Uterus (tissue), 2 donors: ENCODE results near the gene NUTM2A.
"Not testable (repeated sequence)": the region's sequence is repeated elsewhere in the genome, so short reads cannot be mapped to it uniquely, and the experiment has no call there.

ENCODE experiments used
- POLR2A ChIP-seq, 2 donors: fragments of 450-650 bp; IDR thresholded peaks; one replicate each; pipeline ENCODE4 v1.6.1; 2016; ENCODE audit warnings: antibody characterized with exemption in 2 of 2, mild to moderate bottlenecking in 1 of 2, moderate library complexity in 1 of 2
- TF ChIP-seq, protein P1 (sequence below), 4 experiments: fragments of 200-600 bp in 2 of 4; fragments of 450-650 bp in 2 of 4; sonication (generic) in 2 of 4; IDR thresholded peaks; one replicate each; pipeline ENCODE4 v1.5.1; 2016 to 2019; ENCODE audit warnings: antibody characterized with exemption in 4 of 4, mild to moderate bottlenecking in 2 of 4, moderate library complexity in 1 of 4

DNA sequence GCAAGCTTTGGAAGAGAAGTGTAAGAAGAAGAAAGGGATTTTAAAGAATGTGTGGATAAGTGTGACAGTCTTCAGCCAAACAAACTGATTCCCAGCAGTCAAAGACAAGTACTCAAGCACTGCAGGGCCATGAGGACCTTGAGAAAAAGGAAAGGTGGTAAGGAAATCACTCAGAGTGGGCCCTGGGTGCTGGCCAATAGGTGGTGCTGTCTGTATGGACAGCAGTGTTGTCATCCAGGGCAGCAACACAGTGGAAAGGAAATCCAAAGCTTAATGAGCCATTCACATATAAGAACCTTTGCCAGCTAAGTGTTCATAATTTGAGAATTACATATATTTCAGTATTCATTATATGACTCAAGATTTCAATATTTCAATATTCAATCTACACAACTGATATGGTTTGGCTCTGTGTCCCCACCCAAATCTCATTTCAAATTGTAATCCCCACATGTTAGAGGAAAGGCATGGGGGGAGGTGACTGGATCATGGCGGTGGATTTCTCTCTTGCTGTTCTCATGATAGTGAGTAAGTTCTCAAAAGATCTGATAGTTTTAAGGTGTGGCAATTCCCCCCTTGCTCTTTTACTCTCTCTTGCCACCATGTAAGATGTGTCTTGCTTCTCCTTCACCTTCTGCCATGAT lies 55.6 kb downstream of the NUTM2A start:
- TF ChIP-seq, protein P1, sequence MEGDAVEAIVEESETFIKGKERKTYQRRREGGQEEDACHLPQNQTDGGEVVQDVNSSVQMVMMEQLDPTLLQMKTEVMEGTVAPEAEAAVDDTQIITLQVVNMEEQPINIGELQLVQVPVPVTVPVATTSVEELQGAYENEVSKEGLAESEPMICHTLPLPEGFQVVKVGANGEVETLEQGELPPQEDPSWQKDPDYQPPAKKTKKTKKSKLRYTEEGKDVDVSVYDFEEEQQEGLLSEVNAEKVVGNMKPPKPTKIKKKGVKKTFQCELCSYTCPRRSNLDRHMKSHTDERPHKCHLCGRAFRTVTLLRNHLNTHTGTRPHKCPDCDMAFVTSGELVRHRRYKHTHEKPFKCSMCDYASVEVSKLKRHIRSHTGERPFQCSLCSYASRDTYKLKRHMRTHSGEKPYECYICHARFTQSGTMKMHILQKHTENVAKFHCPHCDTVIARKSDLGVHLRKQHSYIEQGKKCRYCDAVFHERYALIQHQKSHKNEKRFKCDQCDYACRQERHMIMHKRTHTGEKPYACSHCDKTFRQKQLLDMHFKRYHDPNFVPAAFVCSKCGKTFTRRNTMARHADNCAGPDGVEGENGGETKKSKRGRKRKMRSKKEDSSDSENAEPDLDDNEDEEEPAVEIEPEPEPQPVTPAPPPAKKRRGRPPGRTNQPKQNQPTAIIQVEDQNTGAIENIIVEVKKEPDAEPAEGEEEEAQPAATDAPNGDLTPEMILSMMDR (IDR thresholded peaks at IDR 0.05) = not testable (repeated sequence)
- not testable (repeated sequence) for TF ChIP-seq POLR2A (IDR thresholded peaks at IDR 0.05)
